Hepatocyte (in vitro differentiated cells): ENCODE results near the gene RBM33. TPM values are rescaled to one million over a fixed set of nuclear protein-coding genes. Genes with fewer than 3 reads are reported as not detected.

ENCODE experiments used
- DNase-seq: peaks from one replicate; pipeline ENCODE4 v3.0.0-alpha.2; 2016; ENCODE audit warnings: low spot score
- H2AFZ ChIP-seq: fragments of 200-600 bp; sonication (generic); 2 replicates; pipeline ENCODE4 v1.6.0; 2016; ENCODE audit warnings: antibody characterized with exemption, mild to moderate bottlenecking
- H3K27ac ChIP-seq: fragments of 200-600 bp; sonication (generic); 2 replicates; pipeline ENCODE4 v1.5.1; 2016; ENCODE audit warnings: mild to moderate bottlenecking
- H3K27me3 ChIP-seq: fragments of 200-600 bp; sonication (generic); 2 replicates; pipeline ENCODE4 v1.6.1; 2016
- H3K36me3 ChIP-seq: fragments of 200-600 bp; sonication (generic); replicated peaks from 2 replicates; pipeline ENCODE4 v1.5.1; 2016; ENCODE audit warnings: low read depth; ENCODE audit not compliant: insufficient read depth
- H3K4me1 ChIP-seq: fragments of 200-600 bp; sonication (generic); 2 replicates; pipeline ENCODE4 v1.5.1; 2016; ENCODE audit warnings: mild to moderate bottlenecking, moderate library complexity; ENCODE audit not compliant: insufficient read depth
- H3K4me2 ChIP-seq: fragments of 200-600 bp; sonication (generic); 2 replicates; pipeline ENCODE4 v1.6.0; 2016
- H3K4me3 ChIP-seq: fragments of 200-600 bp; sonication (generic); 2 replicates; pipeline ENCODE4 v1.5.1; 2016; ENCODE audit warnings: mild to moderate bottlenecking
- H3K79me2 ChIP-seq: fragments of 200-600 bp; sonication (generic); 2 replicates; pipeline ENCODE4 v1.6.0; 2017; ENCODE audit warnings: mild to moderate bottlenecking
- H3K9me2 ChIP-seq: fragments of 200-600 bp; sonication (generic); replicated peaks from 2 replicates; pipeline ENCODE4 v1.6.0; 2017; ENCODE audit warnings: mild to moderate bottlenecking; ENCODE audit not compliant: insufficient read depth
- H3K9me3 ChIP-seq: fragments of 200-600 bp; sonication (generic); 2 replicates; pipeline ENCODE4 v1.5.1; 2016; ENCODE audit warnings: low read depth, mild to moderate bottlenecking
- H4K20me1 ChIP-seq: fragments of 200-600 bp; sonication (generic); 2 replicates; pipeline ENCODE4 v1.6.0; 2016; ENCODE audit warnings: mild to moderate bottlenecking; ENCODE audit not compliant: insufficient read depth, poor library complexity, severe bottlenecking
- CTCF ChIP-seq: fragments of 200-600 bp; sonication (generic); IDR thresholded peaks from 2 replicates; pipeline ENCODE4 v1.5.1; 2016; ENCODE audit warnings: antibody characterized with exemption, mild to moderate bottlenecking; ENCODE audit not compliant: poor library complexity
- EZH2 ChIP-seq: fragments of 200-600 bp; sonication (generic); IDR thresholded peaks from 2 replicates; pipeline ENCODE4 v1.6.1; 2016; ENCODE audit warnings: antibody characterized with exemption, mild to moderate bottlenecking, borderline replicate concordance
- EZH2phosphoT487 ChIP-seq: fragments of 200-600 bp; sonication (generic); IDR thresholded peaks from one replicate; pipeline ENCODE4 v1.6.1; 2018; ENCODE audit warnings: antibody characterized with exemption, mild to moderate bottlenecking, low read depth, moderate library complexity; ENCODE audit not compliant: unreplicated experiment, severe bottlenecking
- WGBS: methylation state at CpG from one replicate; pipeline ENCODE4 v1.1.6; 2016; ENCODE audit warnings: low lambda C conversion rate; ENCODE audit errors: missing lambda C conversion rate; 5-methylcytosine and 5-hydroxymethylcytosine counted together
- polyA plus RNA-seq: library from polyadenylated mRNA; unstranded; fragments of >200 nt; fragmentation: Nextera tagmentation; extraction: Ambion mirVana; gene quantifications from 2 replicates; pipeline ENCODE4 v1.2.1, GENCODE V29; 2016
- total RNA-seq: library from RNA; depleted of rRNA; stranded (reverse); fragments of >200 nt; gene quantifications from 2 replicates; pipeline ENCODE4 v1.2.3, GENCODE V29; 2014

RBM33 gene
- total and polyA plus RNA-seq, 2 experiments from 2014 or later = 24.8 to 40.8 TPM

- Histone ChIP-seq H3K36me3 (no peaks in the 10 kb centered on the region), H3K79me2 (peaks cover 25% of the 10 kb centered on the region), H3K4me3 (no peak overlapping the region), H3K9me2 (no peaks in the 10 kb centered on the region), H3K4me1 (no peaks in the 10 kb centered on the region), H3K9me3 (no peaks in the 10 kb centered on the region), H3K27me3 (no peaks in the 10 kb centered on the region), H2AFZ (no peak overlapping the region), H3K4me2 (no peak overlapping the region), H3K27ac (no peak overlapping the region), H4K20me1 (peaks cover 12% of the 10 kb centered on the region)
- TF ChIP-seq CTCF (no peak), EZH2 (no peak), EZH2phosphoT487 (no peak)
- WGBS = 98% methylated on average over 4 of the region's 4 CpGs
- DNase-seq = no peak
These were observed 93.1 kb downstream of the RBM33 start for GRCh38 chr7:155737590-155737989.

GRCh38 chr7:155738104-155738503 lies 93.6 kb downstream of the RBM33 start:
- H3K4me2 ChIP-seq = no peak overlapping the region
- H3K79me2 ChIP-seq = peaks cover 19% of the 10 kb centered on the region
- no peaks in the 10 kb centered on the region for H3K36me3 ChIP-seq
- no peak overlapping the region for H3K4me3 ChIP-seq
- no peak for TF ChIP-seq EZH2phosphoT487
- no peak for TF ChIP-seq CTCF
- TF ChIP-seq EZH2 = no peak
- no peak overlapping the region for H3K27ac ChIP-seq
- H3K9me2 ChIP-seq = no peaks in the 10 kb centered on the region
- no peak for DNase-seq
- H3K4me1 ChIP-seq = no peaks in the 10 kb centered on the region
- peaks cover 12% of the 10 kb centered on the region for H4K20me1 ChIP-seq
- H3K9me3 ChIP-seq = no peaks in the 10 kb centered on the region
- H3K27me3 ChIP-seq = no peaks in the 10 kb centered on the region
- H2AFZ ChIP-seq = no peak overlapping the region
- 83% methylated on average over 10 of the region's 10 CpGs for WGBS

GRCh38 chr7:155738652-155739537 lies 94.4 kb downstream of the RBM33 start:
- no peaks in the 10 kb centered on the region for H3K36me3 ChIP-seq
- 79% methylated on average over 13 of the region's 13 CpGs for WGBS

More at GRCh38 chr7:155738652-155739537, 94.4 kb downstream of the RBM33 start:
- Histone ChIP-seq H3K9me3 (no peaks in the 10 kb centered on the region), H3K79me2 (peaks cover 21% of the 10 kb centered on the region), H3K27me3 (no peaks in the 10 kb centered on the region), H4K20me1 (peaks cover 12% of the 10 kb centered on the region), H3K27ac (no peak overlapping the region), H3K4me1 (no peaks in the 10 kb centered on the region), H2AFZ (no peak overlapping the region), H3K9me2 (no peaks in the 10 kb centered on the region), H3K4me3 (no peak overlapping the region), H3K4me2 (no peak overlapping the region)
- no peak for TF ChIP-seq EZH2phosphoT487
- TF ChIP-seq CTCF = peak; percentile 76
- no peak for TF ChIP-seq EZH2
- peak; percentile 78 for DNase-seq
